ENCODE data around the gene TFDP3.

Gene TFDP3

DNA sequence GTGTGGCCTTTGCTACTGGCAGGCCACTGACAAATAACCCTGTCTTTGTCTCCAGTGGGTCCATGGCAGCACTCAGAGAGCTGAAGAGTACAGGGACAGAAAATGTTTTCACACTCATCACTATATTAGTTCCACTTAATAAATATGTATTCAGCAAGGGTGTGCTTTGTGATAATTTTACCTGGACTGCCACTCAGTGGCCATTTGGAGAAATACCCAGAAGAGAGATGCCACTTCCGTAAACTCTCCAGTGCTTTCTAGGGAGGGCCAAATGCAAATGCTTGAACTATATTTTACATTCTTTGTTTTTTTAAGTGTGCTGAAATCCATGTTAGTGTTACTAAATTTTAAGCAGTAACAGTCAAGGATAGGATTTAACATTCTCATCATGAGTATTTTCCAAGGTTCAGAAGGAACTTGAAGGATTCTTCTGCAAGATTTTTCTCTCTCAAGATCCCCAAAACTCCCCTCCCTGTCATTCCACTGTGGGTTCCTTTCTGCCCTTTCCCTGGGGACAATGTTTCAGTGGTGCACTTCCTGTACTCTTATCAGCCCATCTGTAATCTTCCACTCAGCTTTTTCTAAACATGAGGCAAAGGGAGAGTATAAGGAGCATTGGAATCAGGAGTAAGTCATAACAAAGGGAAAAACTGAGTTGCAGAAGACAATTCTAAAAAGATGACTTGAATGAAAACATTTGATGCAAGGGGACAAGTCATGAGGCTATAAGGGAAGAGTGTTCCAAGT is 46.0 kb downstream of the TFDP3 start:
- H3K9ac ChIP-seq (ENCODE audit: low read depth in 1 of 2, low read length in 2 of 2) = no peak overlapping the region
- no peaks in the 10 kb centered on the region for H3K9me3 ChIP-seq (ENCODE audit: control insufficient read depth in 2 of 2, low read length in 2 of 2)
- H3K27me3 ChIP-seq (ENCODE audit: control insufficient read depth in 2 of 2, insufficient read depth in 2 of 2, low read length in 2 of 2) = peaks cover 0 to under 1% of the 10 kb centered on the region in 2 donors
- no peaks in the 10 kb centered on the region for H3K4me1 ChIP-seq (ENCODE audit: control insufficient read depth in 2 of 2, insufficient read depth in 2 of 2, low read length in 2 of 2)
- H3K36me3 ChIP-seq (ENCODE audit: control insufficient read depth in 2 of 2, insufficient read depth in 2 of 2, low read length in 2 of 2) = no peaks in the 10 kb centered on the region
- no peak overlapping the region for H3K27ac ChIP-seq (ENCODE audit: low read depth in 2 of 2, low read length in 2 of 2)
- H3K4me3 ChIP-seq (ENCODE audit: low read length in 2 of 2) = no peak overlapping the region
